H9 (cell line): Measurements from ENCODE around the gene LRRC27. TPM values are rescaled to one million over a fixed set of nuclear protein-coding genes. Genes with fewer than 3 reads are reported as not detected.

ENCODE experiments used
- DNase-seq: peaks from one replicate; pipeline ENCODE4 v3.0.0-alpha.2; 2017
- H2AFZ ChIP-seq: one replicate; pipeline ENCODE4 v1.6.1; 2013; ENCODE audit warnings: mild to moderate bottlenecking, low read length, control low read depth, moderate library complexity
- H2AK5ac ChIP-seq: 2 replicates; pipeline ENCODE4 v1.6.1; 2013; ENCODE audit warnings: low read length, control low read depth, mixed read lengths; ENCODE audit not compliant: insufficient read length
- H2BK120ac ChIP-seq: one replicate; pipeline ENCODE4 v1.6.1; 2013; ENCODE audit warnings: low read depth, mild to moderate bottlenecking, low read length, control low read depth, inconsistent platforms; ENCODE audit not compliant: poor library complexity, severe bottlenecking
- H2BK12ac ChIP-seq: 2 replicates; pipeline ENCODE4 v1.6.1; 2013; ENCODE audit warnings: low read length, control low read depth, mixed read lengths, low read depth; ENCODE audit not compliant: insufficient read length
- H2BK15ac ChIP-seq: 2 replicates; pipeline ENCODE4 v1.6.1; 2013; ENCODE audit warnings: low read depth, low read length, control low read depth
- H2BK20ac ChIP-seq: one replicate; pipeline ENCODE4 v1.6.1; 2013; ENCODE audit warnings: low read depth, mild to moderate bottlenecking, low read length, control low read depth, inconsistent platforms; ENCODE audit not compliant: poor library complexity, severe bottlenecking
- H2BK5ac ChIP-seq: 2 replicates; pipeline ENCODE4 v1.6.1; 2013; ENCODE audit warnings: low read length, control low read depth, mixed read lengths; ENCODE audit not compliant: insufficient read length
- H3K14ac ChIP-seq: 2 replicates; pipeline ENCODE4 v1.6.1; 2013; ENCODE audit warnings: low read length, control low read depth; ENCODE audit not compliant: insufficient read depth
- H3K18ac ChIP-seq: 2 replicates; pipeline ENCODE4 v1.6.1; 2013; ENCODE audit warnings: low read depth, mild to moderate bottlenecking, mixed read lengths, low read length, control low read depth; ENCODE audit not compliant: insufficient read length
- H3K23ac ChIP-seq: 2 replicates; pipeline ENCODE4 v1.6.1; 2013; ENCODE audit warnings: low read length, control low read depth, mixed read lengths, low read depth; ENCODE audit not compliant: insufficient read length
- H3K23me2 ChIP-seq: 2 replicates; pipeline ENCODE4 v1.6.1; 2013; ENCODE audit warnings: low read depth, mild to moderate bottlenecking, mixed read lengths, low read length, control low read depth; ENCODE audit not compliant: insufficient read length, poor library complexity, severe bottlenecking
- H3K27ac ChIP-seq: 2 replicates; pipeline ENCODE4 v1.5.1; 2013; ENCODE audit warnings: low read length, control low read depth, mixed read lengths, low read depth; ENCODE audit not compliant: insufficient read length
- H3K27me3 ChIP-seq: 2 replicates; pipeline ENCODE4 v1.6.1; 2013; ENCODE audit warnings: low read length, control low read depth, inconsistent platforms; ENCODE audit not compliant: insufficient read depth
- H3K4ac ChIP-seq: 2 replicates; pipeline ENCODE4 v1.6.1; 2013; ENCODE audit warnings: low read depth, mild to moderate bottlenecking, control low read depth, inconsistent platforms, low read length, moderate library complexity
- H3K4me1 ChIP-seq: 2 replicates; pipeline ENCODE4 v1.6.1; 2013; ENCODE audit warnings: low read length, control low read depth, inconsistent platforms; ENCODE audit not compliant: insufficient read depth
- H3K4me2 ChIP-seq: 2 replicates; pipeline ENCODE4 v1.6.1; 2013; ENCODE audit warnings: low read length, control low read depth, mixed read lengths; ENCODE audit not compliant: insufficient read length, insufficient read depth
- H3K56ac ChIP-seq: 2 replicates; pipeline ENCODE4 v1.6.1; 2013; ENCODE audit warnings: low read depth, mild to moderate bottlenecking, mixed read lengths, low read length, control low read depth; ENCODE audit not compliant: insufficient read length
- H3K79me1 ChIP-seq: 2 replicates; pipeline ENCODE4 v1.6.1; 2013; ENCODE audit warnings: low read depth, mild to moderate bottlenecking, moderate library complexity, low read length, control low read depth, inconsistent platforms; ENCODE audit not compliant: insufficient read depth, poor library complexity, severe bottlenecking
- H3K79me2 ChIP-seq: 2 replicates; pipeline ENCODE4 v1.6.1; 2013; ENCODE audit warnings: low read length, control low read depth, inconsistent platforms; ENCODE audit not compliant: insufficient read depth
- H3K9ac ChIP-seq: 2 replicates; pipeline ENCODE4 v1.6.1; 2013; ENCODE audit warnings: low read length, control low read depth, mixed read lengths; ENCODE audit not compliant: insufficient read length; ENCODE audit errors: extremely low read depth
- H3K9me3 ChIP-seq: one replicate; pipeline ENCODE4 v1.6.1; 2013; ENCODE audit warnings: low read depth, low read length, inconsistent platforms; ENCODE audit not compliant: control insufficient read depth
- H3T11ph ChIP-seq: one replicate; pipeline ENCODE4 v1.6.1; 2013; ENCODE audit warnings: mild to moderate bottlenecking, low read length, control low read depth, inconsistent platforms
- H4K20me1 ChIP-seq: one replicate; pipeline ENCODE4 v1.6.1; 2013; ENCODE audit not compliant: control insufficient read depth, insufficient read length, insufficient read depth
- H4K5ac ChIP-seq: 2 replicates; pipeline ENCODE4 v1.6.1; 2013; ENCODE audit warnings: low read depth, mild to moderate bottlenecking, mixed read lengths, low read length, control low read depth; ENCODE audit not compliant: insufficient read length
- H4K8ac ChIP-seq: replicated peaks from 2 replicates; pipeline ENCODE4 v1.6.1; 2013; ENCODE audit warnings: low read length, control low read depth, mixed read lengths, low read depth; ENCODE audit not compliant: insufficient read length
- H4K91ac ChIP-seq: 2 replicates; pipeline ENCODE4 v1.6.1; 2013; ENCODE audit warnings: low read depth, mild to moderate bottlenecking, moderate library complexity, mixed read lengths, low read length, control low read depth; ENCODE audit not compliant: insufficient read length
- H3K27ac Mint-ChIP-seq, 3 experiments: 2 replicates in 2 of 3; 3 replicates in 1 of 3; pipeline ENCODE4 v1.8.0; 2020 to 2021; ENCODE audit warnings: mixed read lengths in 3 of 3, mild to moderate bottlenecking in 1 of 3, moderate library complexity in 1 of 3
- H3K27me3 Mint-ChIP-seq: 2 replicates; pipeline ENCODE4 v1.8.0; 2021; ENCODE audit warnings: low read depth, mild to moderate bottlenecking, moderate library complexity, mixed read lengths
- H3K36me3 Mint-ChIP-seq, 3 experiments: 2 replicates in 2 of 3; 3 replicates in 1 of 3; pipeline ENCODE4 v1.8.0; 2020 to 2021; ENCODE audit warnings: low read depth in 3 of 3, mixed read lengths in 3 of 3; ENCODE audit not compliant: insufficient read depth in 1 of 3
- H3K4me1 Mint-ChIP-seq, 2 experiments: 2 replicates each; pipeline ENCODE4 v1.8.0; 2020; ENCODE audit warnings: mixed read lengths in 2 of 2
- H3K4me3 Mint-ChIP-seq, 2 experiments: 2 replicates in 1 of 2; 3 replicates in 1 of 2; pipeline ENCODE4 v1.8.0; 2020 to 2021; ENCODE audit warnings: mild to moderate bottlenecking in 2 of 2, mixed read lengths in 2 of 2, moderate library complexity in 1 of 2
- H3K9me3 Mint-ChIP-seq, 2 experiments: 2 replicates in 1 of 2; 3 replicates in 1 of 2; pipeline ENCODE4 v1.8.0; 2020; ENCODE audit warnings: mild to moderate bottlenecking in 2 of 2, mixed read lengths in 2 of 2, moderate library complexity in 1 of 2
- CTCF ChIP-seq: fragments of 200-600 bp; sonication (generic); conservative IDR thresholded peaks from 3 replicates; pipeline ENCODE4 v1.8.0; 2021; ENCODE audit warnings: antibody characterized with exemption, mild to moderate bottlenecking
- WGBS: extraction: QIAGEN DNeasy Blood & Tissue Kit; methylation state at CpG from one replicate; pipeline ENCODE4 v1.1.7; 2013; ENCODE audit warnings: missing lambda C conversion rate, low lambda C conversion rate, mixed read lengths; ENCODE audit not compliant: insufficient read length; ENCODE audit errors: extremely low coverage; 5-methylcytosine and 5-hydroxymethylcytosine counted together
- total RNA-seq: library from RNA; stranded (reverse); gene quantifications from 2 replicates; pipeline ENCODE4 v1.2.1, GENCODE V29; 2021

Gene LRRC27
- total RNA-seq, 1 experiment from 2014 or later, result 2.7 TPM

GRCh38 chr10:132374176-132374575, 42.2 kb downstream of the LRRC27 start:
- Histone ChIP-seq H2AFZ (no peak overlapping the region), H3K4ac (no peak overlapping the region), H4K20me1 (no peaks in the 10 kb centered on the region), H3K9me3 (no peaks in the 10 kb centered on the region), H2BK20ac (no peak overlapping the region), H3K9ac (no peak overlapping the region), H3T11ph (no peak overlapping the region), H3K14ac (0 out of 2 replicates have a peak overlapping the region, but pooled peaks have one; percentile 12), H3K18ac (no peak overlapping the region), H4K5ac (no peak overlapping the region), H4K8ac (no peak overlapping the region), H3K27me3 (no peaks in the 10 kb centered on the region), H3K27ac (no peak overlapping the region), H3K23me2 (no peaks in the 10 kb centered on the region), H3K4me1 (peaks cover 4% of the 10 kb centered on the region; the same call in 1 of the 2 replicates), H2BK15ac (no peak overlapping the region), H2BK120ac (no peak overlapping the region), H3K4me2 (no peak overlapping the region), H2AK5ac (no peak overlapping the region), H3K79me1 (no peaks in the 10 kb centered on the region), H3K79me2 (no peaks in the 10 kb centered on the region), H3K23ac (no peak overlapping the region), H3K56ac (no peak overlapping the region), H2BK5ac (no peak overlapping the region), H4K91ac (no peak overlapping the region), H2BK12ac (no peak overlapping the region)
- whole genome bisulfite sequencing, result no CpG with 5 or more reads among the region's 8 CpGs
- no peak overlapping the region for H3K27ac Mint-ChIP-seq
- H3K27me3 Mint-ChIP-seq, result peaks cover 22% of the 10 kb centered on the region
- H3K9me3 Mint-ChIP-seq, result peaks cover under 1% of the 10 kb centered on the region in 2 experiments; a peak in 2 of 5 replicates
- TF ChIP-seq CTCF, result no peak
- no peak for DNase-seq
- peaks cover 0 to 1% (median under 1%) of the 10 kb centered on the region in 3 experiments; a peak in 2 of 7 replicates for H3K36me3 Mint-ChIP-seq
- H3K4me3 Mint-ChIP-seq, result no peak overlapping the region; a peak in 1 of 5 replicates
- peaks cover 28 to 46% of the 10 kb centered on the region in 2 experiments for H3K4me1 Mint-ChIP-seq
